Small intestine (tissue), 7 donors: ENCODE measurements around the gene PI4KA. TPM values are rescaled to one million over a fixed set of nuclear protein-coding genes. Genes with fewer than 3 reads are reported as not detected.

Source experiments
- DNase-seq, 2 donors: peaks; one replicate each; pipeline versions ENCODE4 v3.0.0 to v3.0.0-alpha.2; 2013
- FAIRE-seq: peaks from 2 replicates; lab custom pipeline; 2012; peaks lifted over from hg19 to GRCh38; lab: Jason Lieb, UNC
- H3K27ac ChIP-seq, 3 donors: one replicate each; pipeline ENCODE4 v1.5.1; 2013; ENCODE audit warnings: low read length in 2 of 3, mild to moderate bottlenecking in 2 of 3, control low read depth in 1 of 3, inconsistent platforms in 1 of 3, low read depth in 1 of 3, moderate library complexity in 1 of 3
- H3K27me3 ChIP-seq, 3 donors: one replicate each; pipeline ENCODE4 v1.6.1; 2013; ENCODE audit warnings: low read length in 3 of 3, inconsistent platforms in 1 of 3; ENCODE audit not compliant: control insufficient read depth in 3 of 3, insufficient read depth in 3 of 3
- H3K36me3 ChIP-seq, 3 donors: one replicate each; pipeline ENCODE4 v1.6.1; 2013; ENCODE audit warnings: low read length in 3 of 3, inconsistent platforms in 1 of 3, low read depth in 1 of 3, mild to moderate bottlenecking in 1 of 3, moderate library complexity in 1 of 3; ENCODE audit not compliant: control insufficient read depth in 3 of 3, insufficient read depth in 2 of 3
- H3K4me1 ChIP-seq, 3 donors: one replicate each; pipeline ENCODE4 v1.6.1; 2013; ENCODE audit warnings: low read length in 2 of 3, inconsistent platforms in 1 of 3, low read depth in 1 of 3, mild to moderate bottlenecking in 1 of 3, moderate library complexity in 1 of 3; ENCODE audit not compliant: control insufficient read depth in 3 of 3, insufficient read depth in 2 of 3
- H3K4me3 ChIP-seq, 3 donors: one replicate each; pipeline ENCODE4 v1.5.1; 2013; ENCODE audit warnings: low read length in 3 of 3, control low read depth in 1 of 3, inconsistent platforms in 1 of 3, low read depth in 1 of 3, mild to moderate bottlenecking in 1 of 3, moderate library complexity in 1 of 3
- H3K9me3 ChIP-seq, 2 donors: one replicate each; pipeline ENCODE4 v1.6.1; 2013; ENCODE audit warnings: low read depth in 1 of 2, low read length in 1 of 2; ENCODE audit not compliant: control insufficient read depth in 2 of 2, insufficient read depth in 1 of 2
- WGBS, 3 donors: extraction: QIAGEN DNeasy Blood & Tissue Kit; methylation state at CpG; one replicate each; pipeline ENCODE4 v1.1.7; 2013; 5-methylcytosine and 5-hydroxymethylcytosine counted together
- polyA plus RNA-seq, 4 donors: library from polyadenylated mRNA; stranded (reverse) in 3 of 4; unstranded in 1 of 4; fragments of 200-250 nt in 3 of 4; fragments of 120-200 nt in 1 of 4; gene quantifications; one replicate each; pipeline versions ENCODE4 v1.2.1 to v1.2.3, GENCODE V29; 2013
- donor health status: healthy with polysubstance abuse.
- donor health status: control.
- donor health status: control.
- donor health status: Bipolar disorder and iron deficiency.
- donor health status: healthy.

Gene PI4KA
- polyA plus RNA-seq, 4 donors, result 40.5 to 82.0 (median 45.8) TPM

GRCh38 chr22:20787223-20787622, 71.4 kb downstream of the PI4KA start:
- H3K9me3 ChIP-seq, result no peaks in the 10 kb centered on the region
- WGBS, 3 donors, result 98 to 99% (median 98%) methylated on average over 4 of the region's 4 CpGs
- peaks cover 0 to 5% (median 0%) of the 10 kb centered on the region in 3 donors for H3K4me1 ChIP-seq
- no peak for DNase-seq
- no peaks in the 10 kb centered on the region for H3K27me3 ChIP-seq
- no peak overlapping the region for H3K27ac ChIP-seq
- H3K36me3 ChIP-seq, result peaks cover 4 to 57% (median 19%) of the 10 kb centered on the region in 3 donors
- H3K4me3 ChIP-seq, result no peak overlapping the region
- no peak for FAIRE-seq

GRCh38 chr22:20786536-20786979, 72.1 kb downstream of the PI4KA start:
- Histone ChIP-seq H3K9me3 (no peaks in the 10 kb centered on the region), H3K4me1 (peaks cover 0 to 5% (median 0%) of the 10 kb centered on the region in 3 donors), H3K4me3 (no peak overlapping the region), H3K27me3 (no peaks in the 10 kb centered on the region), H3K36me3 (peaks cover 4 to 55% (median 17%) of the 10 kb centered on the region in 3 donors), H3K27ac (no peak overlapping the region)
- DNase-seq, result no peak
- FAIRE-seq, result no peak
- 79 to 87% (median 85%) methylated on average over 10 of the region's 10 CpGs for WGBS, 3 donors

DNA sequence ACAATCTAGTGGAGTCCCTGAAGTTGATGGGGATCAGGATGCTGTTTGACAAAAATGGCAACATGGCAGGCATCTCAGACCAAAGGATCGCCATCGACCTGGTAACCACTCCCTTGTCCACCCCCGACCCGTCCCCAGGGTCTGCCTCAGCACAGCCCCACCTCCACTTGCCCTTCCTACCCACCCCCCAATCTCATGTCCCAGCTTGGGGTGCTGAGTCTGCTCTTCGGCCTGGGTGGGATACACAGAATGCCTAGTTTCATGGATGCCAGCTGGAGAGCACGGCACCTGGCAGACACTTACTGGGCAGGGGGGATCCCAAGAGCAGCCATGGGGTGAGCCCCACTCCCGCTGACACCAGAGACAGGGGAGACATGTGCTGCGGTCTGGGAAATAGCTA, 72.6 kb downstream of the PI4KA start:
- no peak overlapping the region for H3K4me3 ChIP-seq
- no peak overlapping the region for H3K27ac ChIP-seq
- H3K36me3 ChIP-seq, result peaks cover 4 to 55% (median 19%) of the 10 kb centered on the region in 3 donors
- whole genome bisulfite sequencing, 3 donors, result 93 to 97% (median 93%) methylated on average over 8 of the region's 8 CpGs
- no peak for DNase-seq
- no peak for FAIRE-seq
- H3K4me1 ChIP-seq, result peaks cover 0 to 5% (median 0%) of the 10 kb centered on the region in 3 donors
- H3K27me3 ChIP-seq, result no peaks in the 10 kb centered on the region
- no peaks in the 10 kb centered on the region for H3K9me3 ChIP-seq

- peaks cover 4 to 55% (median 21%) of the 10 kb centered on the region in 3 donors for H3K36me3 ChIP-seq
- no peak overlapping the region for H3K4me3 ChIP-seq
- no peak for DNase-seq
- H3K9me3 ChIP-seq, result no peaks in the 10 kb centered on the region
- FAIRE-seq, result no peak
- no peak overlapping the region for H3K27ac ChIP-seq
- WGBS, 3 donors, result 90 to 93% (median 90%) methylated on average over 3 of the region's 3 CpGs
- peaks cover 0 to 5% (median 0%) of the 10 kb centered on the region in 3 donors for H3K4me1 ChIP-seq
- H3K27me3 ChIP-seq, result no peaks in the 10 kb centered on the region
Observed at GRCh38 chr22:20785415-20785814, 73.2 kb downstream of the PI4KA start.

- H3K9me3 ChIP-seq, result no peaks in the 10 kb centered on the region
- peaks cover 11 to 59% (median 21%) of the 10 kb centered on the region in 3 donors for H3K36me3 ChIP-seq
- no peaks in the 10 kb centered on the region for H3K27me3 ChIP-seq
- DNase-seq (peak; percentile 66), FAIRE-seq (no peak)
- H3K4me3 ChIP-seq, result no peak overlapping the region
- no peak overlapping the region for H3K27ac ChIP-seq
- H3K4me1 ChIP-seq, result no peaks in the 10 kb centered on the region
- 72 to 75% (median 74%) methylated on average over 14 of the region's 14 CpGs for WGBS, 3 donors
Observed at GRCh38 chr22:20783844-20784723, 74.5 kb downstream of the PI4KA start.

- Histone ChIP-seq H3K36me3 (peaks cover 13 to 58% (median 18%) of the 10 kb centered on the region in 3 donors), H3K27ac (no peak overlapping the region), H3K27me3 (no peaks in the 10 kb centered on the region), H3K4me3 (no peak overlapping the region), H3K4me1 (peaks cover 0 to 3% (median 0%) of the 10 kb centered on the region in 3 donors), H3K9me3 (no peaks in the 10 kb centered on the region)
- FAIRE-seq (no peak), DNase-seq (no peak)
- 91 to 96% (median 93%) methylated on average over 3 of the region's 3 CpGs for WGBS, 3 donors
Observed at GRCh38 chr22:20783300-20783673, 75.3 kb downstream of the PI4KA start.

- 94 to 99% (median 95%) methylated on average over 4 of the region's 4 CpGs for WGBS, 3 donors
- DNase-seq (no peak), FAIRE-seq (no peak)
- H3K36me3 ChIP-seq, result peaks cover 13 to 53% (median 14%) of the 10 kb centered on the region in 3 donors
- no peak overlapping the region for H3K4me3 ChIP-seq
- H3K9me3 ChIP-seq, result no peaks in the 10 kb centered on the region
- H3K27me3 ChIP-seq, result no peaks in the 10 kb centered on the region
- peaks cover 0 to 8% (median 0%) of the 10 kb centered on the region in 3 donors for H3K4me1 ChIP-seq
- H3K27ac ChIP-seq, result no peak overlapping the region
Observed at GRCh38 chr22:20782596-20783299, 75.9 kb downstream of the PI4KA start.

DNA sequence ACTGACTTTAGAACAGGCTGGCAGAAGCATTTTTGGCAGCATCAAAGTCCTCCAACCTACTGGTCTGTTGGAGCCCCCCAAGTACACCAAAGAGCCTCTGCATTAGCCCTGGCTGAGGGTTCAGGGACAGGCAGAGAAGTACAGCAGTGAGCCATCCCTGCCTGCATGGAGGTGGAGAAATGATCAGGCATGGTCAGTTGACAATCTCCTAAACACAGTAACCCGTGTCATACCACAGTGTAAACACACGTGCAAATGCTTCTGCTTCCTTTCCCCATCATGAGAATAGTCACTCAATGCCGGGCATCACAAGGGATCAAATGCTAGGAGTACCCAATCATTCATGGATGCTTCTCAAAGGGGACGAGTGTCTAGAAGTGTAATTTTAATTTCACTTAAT, 76.5 kb downstream of the PI4KA start:
- DNase-seq, result no peak
- Histone ChIP-seq H3K36me3 (peaks cover 7 to 46% (median 11%) of the 10 kb centered on the region in 3 donors), H3K4me1 (peaks cover 0 to 11% (median 0%) of the 10 kb centered on the region in 3 donors), H3K9me3 (no peaks in the 10 kb centered on the region), H3K4me3 (no peak overlapping the region), H3K27ac (no peak overlapping the region), H3K27me3 (no peaks in the 10 kb centered on the region)
- 84 to 94% (median 87%) methylated on average over 4 of the region's 4 CpGs for WGBS, 3 donors
- FAIRE-seq, result no peak
